ENCODE data around the gene RSBN1L.

DNA sequence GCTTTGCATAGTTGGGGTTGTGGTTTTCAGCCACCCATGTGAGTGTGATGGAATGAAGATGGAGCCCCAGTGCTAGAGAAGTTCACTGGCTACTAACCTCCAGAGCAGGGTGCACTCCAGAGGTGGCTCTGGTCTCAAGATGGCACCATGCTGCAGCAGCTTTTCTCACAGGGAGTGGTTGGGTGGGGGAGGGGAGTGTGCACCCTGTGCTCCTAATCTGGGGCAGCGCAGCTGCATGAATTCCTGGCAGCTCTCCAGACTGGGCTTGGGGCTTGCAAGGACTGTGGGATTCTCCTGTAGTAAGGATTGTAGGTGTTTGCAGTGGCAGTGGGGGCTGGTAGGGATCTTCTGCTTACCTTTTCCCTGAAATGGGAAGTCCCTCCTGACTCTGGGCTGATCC lies 126.0 kb downstream of the RSBN1L start:
- TF ChIP-seq POLR2A (IDR thresholded peaks at IDR 0.05; ENCODE audit: low read depth, low read length) (no peak), TAF1 (IDR thresholded peaks at IDR 0.05; ENCODE audit: borderline replicate concordance, low read depth, low read length) (no peak)

Measured in GM12892 (cell line).